GM21390 (cell line): ENCODE measurements around the gene MYO1A.
"Not testable (repeated sequence)": the region's sequence is repeated elsewhere in the genome, so short reads cannot be mapped to it uniquely, and the experiment has no call there.

Experiments used
- ATAC-seq: cut with Tn5 transposase; IDR thresholded peaks from one replicate; pipeline ENCODE4 v1.9.1; 2021; ENCODE audit not compliant: unreplicated experiment

MYO1A gene

DNA sequence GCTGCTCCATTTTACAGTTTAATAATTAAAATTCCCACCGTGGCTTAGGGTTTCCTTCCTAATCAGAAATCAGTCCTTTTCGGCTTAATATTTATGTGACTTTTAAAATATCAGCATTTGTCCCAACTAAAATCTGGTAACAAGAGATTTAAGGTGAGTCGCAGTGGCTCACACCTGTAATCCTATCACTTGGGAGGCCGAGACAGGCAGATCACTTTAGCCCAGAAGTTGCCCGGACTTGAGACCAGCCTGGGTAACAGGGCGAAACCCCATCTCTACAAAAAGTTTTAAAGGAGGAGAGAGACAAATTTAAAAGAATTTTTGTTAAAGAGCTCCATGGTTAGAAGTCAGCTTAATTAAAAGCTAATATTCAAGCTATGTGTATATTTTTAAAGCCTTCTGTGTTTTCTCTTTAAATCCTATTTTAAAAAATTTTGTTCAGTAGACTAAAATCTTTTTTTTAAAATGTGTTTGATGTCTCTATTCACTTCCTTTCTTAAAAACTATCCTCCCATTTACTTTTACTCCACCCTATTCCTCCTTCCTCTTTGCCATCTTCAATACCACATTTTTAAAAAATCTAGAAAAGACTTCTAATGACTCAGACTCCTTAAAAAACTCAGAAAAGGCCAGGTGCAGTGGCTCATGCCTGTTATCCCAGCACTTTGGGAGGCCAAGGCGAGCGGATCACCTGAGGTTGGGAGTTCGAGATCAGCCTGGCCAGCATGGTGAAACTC lies 29.8 kb downstream of the MYO1A start:
- ATAC-seq = no peak

DNA sequence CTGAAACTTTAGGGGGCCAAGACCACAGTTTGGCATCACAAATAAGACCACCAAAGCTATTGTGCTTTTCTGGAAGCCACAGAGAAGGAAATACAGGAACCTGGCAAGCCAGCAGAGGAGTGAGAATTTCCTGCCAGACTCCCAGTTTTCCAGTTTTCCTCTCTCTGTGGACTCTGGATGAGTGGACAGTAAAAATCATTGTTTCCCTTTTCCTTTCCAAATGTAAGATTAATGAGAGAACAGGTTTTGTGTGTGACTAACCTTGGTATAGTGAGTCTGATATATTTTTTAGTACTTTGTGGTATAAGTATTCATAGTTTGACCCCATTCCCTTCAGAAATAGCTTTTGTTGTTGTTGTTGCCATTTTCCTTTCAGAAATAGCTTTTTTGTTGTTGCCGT lies 31.0 kb downstream of the MYO1A start:
- ATAC-seq = no peak

DNA sequence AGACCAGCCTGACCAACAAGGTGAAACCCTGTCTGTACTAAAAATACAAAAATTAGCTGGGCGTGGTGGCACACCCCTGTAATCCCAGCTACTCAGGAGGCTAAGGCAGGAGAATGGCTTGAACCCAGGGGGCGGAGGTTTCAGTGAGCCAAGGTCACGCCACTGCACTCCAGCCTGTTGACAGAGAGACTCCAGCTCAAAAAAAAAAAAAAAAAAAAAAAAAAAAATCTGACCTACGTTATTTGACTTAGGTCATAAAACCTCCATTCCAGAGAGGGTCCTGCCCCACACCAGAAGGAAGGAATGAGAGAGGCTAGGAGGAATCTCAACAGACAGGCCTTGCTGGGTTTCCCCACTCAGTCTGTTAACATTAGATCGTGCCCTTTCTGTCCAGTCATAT lies 31.6 kb downstream of the MYO1A start:
- not testable (repeated sequence) for ATAC-seq

DNA sequence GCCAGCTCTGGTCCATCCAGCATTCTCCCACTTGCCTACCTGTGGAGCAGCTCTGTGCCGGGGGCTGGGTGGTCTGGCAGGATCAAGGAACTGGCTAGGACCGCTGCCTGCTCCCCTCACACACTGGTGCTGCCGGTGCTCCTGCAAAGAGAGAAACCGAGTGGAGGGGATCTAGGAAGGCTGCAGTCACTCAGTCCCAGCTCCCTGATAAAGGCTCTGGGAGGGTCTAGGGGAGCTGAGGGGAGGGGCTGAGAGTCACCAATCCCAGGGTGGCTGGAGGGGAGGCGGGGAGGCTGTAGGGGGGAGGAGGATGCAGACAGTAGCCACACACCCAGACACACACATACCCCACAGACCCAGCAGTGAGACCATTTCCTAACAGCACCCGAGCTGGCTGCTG lies 33.6 kb downstream of the MYO1A start, which contains the start of gene TAC3:
Gene TAC3 (minus strand): TSS at position 182 of the 400 bp plus-strand sequence. CDS start 732 bp downstream, outside the sequence.
- no peak for ATAC-seq

DNA sequence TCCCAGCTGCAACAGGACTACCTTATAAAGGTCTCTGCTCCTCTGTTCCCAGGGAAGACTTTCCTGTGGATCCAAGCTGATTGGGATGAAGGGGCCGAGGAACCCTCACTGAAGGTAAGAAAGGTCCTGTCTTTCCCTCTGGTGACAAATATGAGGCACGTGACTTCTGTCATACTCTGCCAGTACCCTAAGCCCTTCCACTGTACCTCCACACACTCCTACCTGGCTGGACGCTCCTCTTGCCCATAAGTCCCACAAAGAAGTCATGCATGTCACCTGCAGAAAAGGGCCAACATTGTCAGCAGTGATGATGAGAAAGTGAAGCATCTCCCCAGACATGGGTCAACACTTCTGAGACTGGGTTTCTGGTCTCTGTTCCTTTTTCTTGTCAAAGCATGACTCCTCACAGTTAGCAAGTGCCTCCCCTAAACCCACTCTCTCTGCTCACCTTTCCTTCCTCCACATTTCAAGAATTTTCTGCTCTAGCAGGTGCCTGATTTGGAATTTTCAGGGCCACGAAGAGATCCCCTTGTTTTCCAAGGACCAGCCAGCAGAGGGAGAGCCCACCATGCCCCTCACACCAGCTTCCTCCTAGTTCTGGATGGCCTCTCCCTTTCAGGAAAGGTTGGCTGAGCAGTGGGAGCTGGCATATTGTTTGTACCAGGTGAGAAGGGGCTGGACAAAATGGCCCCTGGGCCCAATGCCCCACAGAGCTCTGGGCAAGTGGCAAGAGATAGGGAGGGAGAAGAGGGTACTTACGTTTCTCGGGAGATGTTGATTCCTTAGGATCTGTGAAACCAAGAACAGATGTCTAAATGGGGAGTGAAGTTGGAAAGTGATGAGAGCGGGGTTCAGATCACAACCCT lies 37.1 kb downstream of the MYO1A start:
- ATAC-seq = peak; percentile 91

DNA sequence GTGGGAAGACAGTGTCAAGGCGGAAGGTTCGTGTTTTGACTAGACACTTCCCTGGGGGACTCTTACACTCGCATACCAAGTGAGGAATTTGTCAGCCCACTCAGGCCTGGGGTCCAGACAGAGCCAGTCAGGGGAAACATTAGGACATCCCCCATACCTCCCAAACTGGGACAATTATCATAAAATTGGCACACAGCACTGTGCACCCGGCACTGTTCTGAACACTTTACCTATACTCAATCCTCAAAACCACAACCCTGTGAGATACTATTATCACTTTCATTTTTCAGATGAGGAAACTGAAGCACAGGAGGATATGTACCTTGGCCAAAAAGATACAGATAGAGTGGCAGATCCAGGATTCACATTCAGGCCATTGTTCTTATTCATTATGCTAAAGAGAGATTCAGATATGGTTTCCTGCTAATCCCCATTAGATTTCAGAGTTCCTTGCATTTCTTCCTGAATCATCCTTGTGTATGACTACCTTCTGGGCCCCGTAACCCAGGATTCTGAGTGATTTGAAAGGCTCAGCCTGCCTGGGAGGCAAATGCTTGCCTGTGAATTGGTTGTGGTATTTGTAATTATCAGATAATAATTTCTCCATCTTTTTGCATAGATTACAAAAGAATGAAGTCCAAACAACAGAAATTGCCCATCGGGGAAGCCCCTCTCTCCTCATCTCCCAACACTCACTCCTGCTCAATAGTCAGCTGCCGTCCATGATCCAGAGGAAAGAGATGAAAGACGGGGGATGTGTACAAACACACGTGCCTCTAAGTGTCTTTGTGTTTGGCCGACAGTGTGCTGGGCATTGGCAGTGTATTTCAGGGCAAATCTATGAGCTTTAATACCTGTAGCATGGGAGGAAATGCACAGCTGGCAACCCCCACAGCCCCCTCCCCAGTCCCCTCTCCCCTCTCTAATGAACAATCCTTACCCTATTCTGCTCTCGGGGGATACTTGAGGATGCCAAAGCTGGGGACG lies 38.2 kb downstream of the MYO1A start:
- no peak for ATAC-seq

DNA sequence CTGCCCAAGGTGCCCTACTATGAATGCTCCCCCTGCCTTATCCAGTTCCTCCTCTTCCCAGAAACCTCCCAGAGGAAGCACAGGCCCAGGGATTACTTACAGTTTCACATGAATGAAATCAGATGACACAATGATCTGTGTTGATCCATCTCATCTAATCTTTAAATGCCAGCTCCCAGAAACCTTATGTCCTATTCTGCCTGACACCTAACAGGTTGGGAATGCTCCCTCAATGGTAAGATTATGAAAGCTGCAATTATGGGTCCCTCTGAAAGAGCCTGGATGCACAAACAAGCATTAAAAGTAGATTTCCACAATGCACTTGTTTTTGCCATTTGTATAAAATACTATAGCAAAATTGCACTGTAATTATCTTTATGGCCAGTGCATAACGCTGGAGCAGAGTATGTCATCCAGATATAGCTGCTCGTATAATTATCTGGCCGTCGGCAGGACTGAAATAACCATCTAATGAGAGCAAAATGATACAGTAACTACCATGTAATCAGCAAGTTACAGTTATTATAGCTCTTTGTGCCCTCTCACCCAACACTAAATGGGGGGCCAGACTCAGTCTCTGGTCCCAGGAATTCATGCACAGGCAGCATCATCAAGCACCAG lies 39.2 kb downstream of the MYO1A start:
- ATAC-seq = no peak

DNA sequence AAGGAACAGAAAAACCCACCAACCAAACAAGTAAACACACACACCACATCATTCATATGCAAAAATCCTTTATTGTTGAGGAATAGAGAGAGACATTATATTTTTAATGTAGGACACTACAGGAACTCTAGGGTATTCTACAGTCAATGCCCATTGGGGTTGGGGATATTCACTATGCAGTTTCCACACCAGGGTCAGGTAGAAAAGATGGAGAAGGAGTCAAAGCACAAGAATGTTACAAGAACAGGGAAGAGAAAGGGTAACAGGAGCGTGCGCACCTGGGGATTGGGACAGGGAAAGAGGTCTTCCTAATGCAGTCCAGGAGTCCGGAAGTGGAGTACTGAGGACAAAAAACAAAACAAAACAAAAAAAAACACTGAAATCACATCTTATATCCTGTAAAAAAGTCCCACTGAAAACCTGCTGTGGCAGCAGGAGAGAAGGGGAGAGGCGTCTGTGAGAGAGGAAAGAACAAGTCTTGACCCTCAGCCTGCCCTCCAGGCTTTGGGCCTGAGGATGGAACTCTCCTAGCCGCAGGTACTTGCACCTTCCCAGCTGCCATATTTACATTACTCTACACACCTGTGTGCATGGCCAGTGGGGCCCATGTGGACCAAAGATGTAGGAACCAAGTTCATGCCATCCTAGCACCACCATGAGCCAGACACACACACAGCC lies 39.8 kb downstream of the MYO1A start:
- no peak for ATAC-seq

DNA sequence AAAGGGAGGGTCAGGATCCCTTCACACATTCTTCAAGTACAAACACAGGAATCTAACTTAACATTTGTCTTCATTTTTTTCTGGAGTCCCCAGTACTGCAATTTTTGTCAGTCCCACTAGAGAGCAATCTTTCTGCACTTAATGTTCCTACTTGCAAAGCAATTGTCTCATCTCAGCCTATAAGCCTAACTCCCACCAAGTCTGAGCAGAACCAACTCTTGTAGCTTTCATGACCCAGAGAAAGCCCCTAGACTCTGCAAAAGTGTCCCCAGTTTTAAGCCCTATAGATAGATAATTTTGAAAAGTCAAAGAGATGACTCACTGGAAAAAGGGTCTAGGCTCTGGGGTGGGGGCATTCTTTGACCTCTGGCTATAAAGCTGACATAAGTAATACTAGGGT lies 41.8 kb downstream of the MYO1A start:
- ATAC-seq = no peak

DNA sequence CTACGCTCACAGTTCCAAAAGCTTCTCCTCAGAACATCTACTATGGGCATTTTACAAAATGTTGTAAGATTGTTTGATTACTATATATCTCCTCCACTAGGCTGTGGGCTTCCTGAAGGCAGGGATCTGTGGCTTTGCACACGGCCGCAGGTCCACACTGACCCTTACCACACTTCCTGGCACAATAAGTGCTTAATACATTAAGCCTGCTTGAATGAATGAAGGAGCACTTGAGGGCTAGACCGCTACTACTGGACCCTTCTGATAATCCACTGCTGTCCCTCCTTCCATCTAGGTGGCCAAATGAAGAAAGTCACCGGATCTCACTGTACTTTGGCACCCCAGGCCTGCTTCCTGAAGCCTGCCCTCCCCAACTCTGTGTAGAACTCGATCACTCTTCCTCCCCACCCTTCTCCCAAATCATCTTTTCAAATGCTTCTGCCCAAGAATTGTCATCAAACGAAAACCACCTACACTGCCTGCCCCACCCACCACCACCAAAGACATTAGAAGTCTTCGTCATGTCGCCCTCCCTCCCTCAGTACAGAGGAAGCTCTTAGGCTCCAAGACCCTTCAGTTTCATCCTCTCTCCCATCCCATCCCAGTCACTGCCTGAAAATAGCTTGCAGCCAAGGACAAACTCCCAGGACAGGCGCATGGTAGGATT lies 43.0 kb downstream of the MYO1A start:
- ATAC-seq = no peak

DNA sequence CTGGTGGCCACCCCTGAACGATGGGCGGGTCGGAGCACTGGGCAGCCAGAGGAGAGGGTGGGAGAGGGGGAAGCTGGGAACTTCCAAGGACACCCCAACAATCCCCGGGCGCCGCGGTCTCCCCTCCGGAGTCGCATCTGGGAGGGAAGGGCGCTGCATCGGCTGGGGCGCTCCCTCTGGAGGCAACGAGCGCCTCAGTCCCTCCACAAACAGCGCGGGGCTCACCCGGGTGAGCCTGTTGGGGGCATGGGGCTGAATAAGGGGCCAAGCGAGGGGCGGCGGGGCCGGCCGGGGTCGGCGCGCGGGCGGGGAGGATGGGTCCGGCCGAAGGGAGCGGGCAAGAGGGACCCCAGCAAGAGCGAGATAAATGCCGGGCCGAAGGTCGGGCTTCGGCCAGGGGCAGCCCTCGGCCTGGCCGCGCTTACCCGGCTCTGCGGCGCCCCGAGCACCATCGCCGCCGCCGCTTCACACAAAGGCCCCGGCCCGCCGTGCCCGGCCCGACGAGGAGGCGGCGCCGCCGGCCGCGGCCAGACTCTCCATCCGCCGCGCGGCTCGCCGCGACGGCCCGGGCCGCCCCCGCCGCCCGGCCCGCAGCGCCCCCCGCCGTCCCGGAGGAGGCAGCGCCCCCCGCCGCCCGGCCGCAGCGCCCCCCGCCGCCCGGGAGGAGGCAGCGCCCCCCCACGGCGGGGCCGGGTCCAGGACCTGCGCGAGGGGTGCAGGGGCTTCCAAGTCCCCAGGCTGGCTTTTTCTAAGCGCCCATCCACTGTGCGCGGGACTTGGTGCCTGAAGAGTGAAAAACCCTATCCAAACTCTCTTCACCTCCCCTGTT lies 43.7 kb downstream of the MYO1A start, which contains the start of gene ZBTB39:
Gene ZBTB39 (minus strand): TSS at position 567 of the 829 bp plus-strand sequence. CDS start 1,629 bp downstream, outside the sequence.
- ATAC-seq = peak; percentile 84

DNA sequence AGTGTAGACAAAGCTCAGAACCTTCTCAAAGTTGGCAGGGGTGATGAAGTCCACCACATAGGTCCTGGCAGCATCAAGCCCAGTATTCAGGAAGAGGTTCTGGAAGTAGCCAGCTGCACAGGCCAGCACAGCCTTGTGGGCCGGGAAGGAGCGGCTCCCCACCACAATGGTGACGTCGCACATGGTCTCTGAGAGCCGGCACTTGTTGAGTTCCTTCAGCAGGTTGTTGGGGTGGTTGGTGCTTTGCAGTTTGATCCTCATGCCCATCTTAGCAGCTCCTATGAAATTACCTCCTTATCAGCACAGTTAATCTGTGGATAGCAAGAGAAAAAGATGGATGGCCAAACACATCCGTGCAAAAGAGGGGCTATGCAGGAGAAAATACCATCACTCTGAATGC lies 45.3 kb downstream of the MYO1A start:
- ATAC-seq = no peak

DNA sequence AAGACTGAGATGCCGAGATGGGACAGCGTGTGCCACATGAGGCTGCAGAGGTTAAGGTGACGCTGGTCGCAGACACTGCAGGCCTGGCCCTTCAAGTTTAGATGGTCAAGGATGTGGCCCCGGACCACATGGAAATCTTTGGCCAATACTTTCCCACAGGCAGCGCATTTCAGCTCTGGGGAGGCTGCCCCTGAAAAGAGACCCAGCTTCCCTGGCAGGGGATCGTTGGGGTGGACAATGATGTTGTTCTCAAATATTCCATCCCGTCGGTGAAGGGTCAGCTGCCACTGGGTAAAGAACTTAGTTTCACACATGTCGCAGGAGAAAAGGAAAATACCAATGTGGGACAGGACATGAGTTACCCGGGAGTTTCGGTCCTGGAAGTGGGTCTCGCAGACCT lies 46.5 kb downstream of the MYO1A start:
- ATAC-seq = no peak

DNA sequence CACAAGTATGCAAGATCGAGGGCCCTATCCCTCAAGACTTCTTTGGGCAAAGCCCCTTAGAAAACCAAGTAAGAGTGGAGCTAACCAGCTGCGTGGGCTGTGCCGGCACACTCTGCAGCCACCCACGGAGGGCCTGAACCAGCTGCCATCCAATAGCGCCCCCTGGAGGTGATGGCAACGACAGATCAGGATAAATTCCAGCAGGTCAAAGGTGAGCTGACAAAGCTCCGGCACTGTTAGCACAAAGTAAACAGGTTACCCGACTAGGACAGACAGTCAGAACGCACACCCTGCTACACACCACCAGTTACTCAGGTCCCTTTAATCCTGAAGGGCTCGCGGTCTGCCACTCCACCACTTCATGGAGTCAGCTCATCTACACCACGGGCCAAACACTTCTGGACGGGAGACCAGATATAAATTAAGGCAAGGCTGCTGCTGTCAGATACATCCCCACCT lies 48.5 kb downstream of the MYO1A start:
- ATAC-seq = no peak

DNA sequence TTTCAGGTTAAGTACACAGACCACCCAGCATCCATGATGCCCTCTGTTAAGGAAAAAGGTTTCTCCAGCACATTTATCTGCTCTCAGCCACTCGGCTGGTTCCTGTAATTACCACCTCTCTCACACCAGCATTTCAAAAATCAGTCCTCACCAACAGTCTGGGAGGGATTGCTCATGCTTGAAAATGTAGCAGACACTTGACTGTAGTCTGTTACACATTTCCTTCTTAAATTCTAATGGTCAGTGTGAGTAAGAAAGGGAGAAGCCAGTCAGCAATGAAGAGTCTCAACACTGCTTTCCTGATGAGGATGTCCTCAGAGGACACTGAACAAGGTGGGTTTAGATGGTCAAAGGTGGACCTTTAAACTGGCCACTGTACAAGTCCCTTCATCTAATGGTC lies 49.5 kb downstream of the MYO1A start:
- ATAC-seq = no peak

DNA sequence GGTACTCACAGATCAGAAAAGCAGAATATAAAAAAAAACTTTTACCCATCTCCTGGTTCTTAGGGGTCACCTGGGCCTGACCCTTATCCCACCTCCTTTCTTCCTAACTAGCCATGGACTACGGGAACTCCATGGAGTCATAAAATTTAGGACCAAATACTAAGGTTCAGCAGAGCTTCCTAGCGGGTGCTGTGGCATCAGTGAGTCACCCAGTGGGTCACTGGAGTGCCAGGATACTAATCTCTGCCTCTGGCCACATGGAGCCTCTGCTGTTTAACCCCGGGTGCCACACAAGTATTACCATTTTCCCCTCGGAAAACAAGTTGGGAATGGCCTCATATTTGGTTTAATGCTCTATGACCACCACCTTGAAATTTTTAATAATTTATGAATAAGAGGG lies 50.5 kb downstream of the MYO1A start:
- ATAC-seq = no peak

DNA sequence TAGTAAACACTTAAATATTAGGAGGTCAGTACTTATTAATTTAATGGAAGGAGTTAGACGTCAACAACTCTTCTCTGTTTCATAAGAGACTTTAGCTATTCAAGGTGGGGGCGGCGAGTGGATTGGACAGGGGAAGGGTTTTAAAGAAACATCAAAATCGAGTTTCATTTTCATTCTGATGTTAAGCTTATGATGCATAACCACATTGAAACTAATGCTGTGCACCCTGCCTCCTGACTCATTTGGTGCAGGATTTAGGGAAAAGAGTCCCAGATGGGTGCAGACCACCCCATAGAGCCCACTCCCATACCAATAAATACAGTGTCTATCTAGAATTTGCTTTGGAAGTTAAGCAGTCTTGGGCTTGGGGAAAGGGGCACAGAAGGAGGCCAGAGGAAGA lies 50.9 kb downstream of the MYO1A start:
- peak; percentile 75 for ATAC-seq

DNA sequence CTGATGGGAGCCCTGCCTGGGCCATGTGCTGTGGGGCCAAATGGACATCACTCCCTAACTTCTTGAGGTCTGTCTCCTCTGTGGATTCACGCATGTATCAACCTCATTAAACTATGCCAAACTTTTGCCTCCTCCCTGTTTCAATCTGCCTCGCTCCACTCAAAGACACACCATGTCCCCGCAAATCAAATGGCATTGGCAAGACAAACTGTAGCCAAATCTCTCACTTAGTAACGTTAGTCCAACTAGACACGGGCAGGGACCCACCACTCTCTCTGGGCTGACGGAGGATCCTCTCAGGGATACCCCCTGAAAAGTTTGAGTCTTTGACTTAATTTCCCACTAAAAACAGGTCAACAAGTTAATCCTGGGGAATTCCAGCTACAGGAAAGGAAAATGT lies 51.6 kb downstream of the MYO1A start:
- no peak for ATAC-seq
